GM21360 (cell line): ENCODE measurements around the gene OMA1.

ENCODE experiments used
- ATAC-seq: cut with Tn5 transposase; IDR thresholded peaks from one replicate; pipeline ENCODE4 v1.9.1; 2021; ENCODE audit warnings: mild to moderate bottlenecking, moderate library complexity; ENCODE audit not compliant: unreplicated experiment

Gene OMA1

GRCh38 chr1:58434181-58434580 is 112.3 kb downstream of the OMA1 start:
- no peak for ATAC-seq

- ATAC-seq: no peak
Observed at GRCh38 chr1:58432851-58433668, 113.5 kb downstream of the OMA1 start.

DNA sequence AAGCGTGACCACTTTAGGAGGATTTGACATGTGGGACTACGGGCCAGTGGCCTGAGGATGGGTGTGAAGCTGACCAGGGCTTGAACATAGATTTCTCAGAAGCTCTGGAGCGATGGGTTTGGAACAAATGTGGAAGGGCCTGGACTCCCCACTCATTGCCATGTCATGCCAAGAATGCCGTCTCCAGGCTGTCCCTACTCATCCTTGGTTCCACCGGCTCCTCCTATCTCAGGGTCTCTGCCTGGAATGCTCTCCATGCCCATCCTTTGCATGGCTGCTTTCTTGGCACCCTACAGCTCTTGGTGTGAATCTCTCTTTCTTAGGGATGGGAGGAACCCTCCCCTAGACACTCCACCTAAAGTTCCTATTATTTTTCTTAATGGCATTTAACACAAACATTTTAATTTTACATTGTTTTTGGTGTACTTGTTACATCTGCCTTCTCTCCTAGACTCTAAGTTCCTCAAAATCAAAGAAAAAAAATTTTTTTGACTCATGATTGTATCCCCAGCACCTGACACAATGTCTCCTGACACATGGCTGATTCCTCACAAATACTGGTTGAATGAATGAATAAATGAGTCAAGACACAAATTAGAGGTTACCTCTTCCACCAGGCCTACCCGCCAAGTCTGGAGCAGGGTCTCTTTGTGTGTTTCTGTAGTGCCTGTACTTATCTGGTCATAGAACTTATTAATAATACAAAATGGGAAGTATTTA is 114.5 kb downstream of the OMA1 start:
- no peak for ATAC-seq
